ENCODE measurements around the gene SLC35E2B. TPM values are rescaled to one million over a fixed set of nuclear protein-coding genes. Genes with fewer than 3 reads are reported as not detected.

Gene SLC35E2B
- total RNA-seq, 5 donors from 2014 or later (not counting 1 experiment from before 2014, with no cell fraction given), result 77.7 to 202 (median 128) TPM

- no peak overlapping the region for H3K27ac Mint-ChIP-seq
- DNase-seq, result no peak
Observed at GRCh38 chr1:1622010-1622787, 70.4 kb downstream of the SLC35E2B start.

DNA sequence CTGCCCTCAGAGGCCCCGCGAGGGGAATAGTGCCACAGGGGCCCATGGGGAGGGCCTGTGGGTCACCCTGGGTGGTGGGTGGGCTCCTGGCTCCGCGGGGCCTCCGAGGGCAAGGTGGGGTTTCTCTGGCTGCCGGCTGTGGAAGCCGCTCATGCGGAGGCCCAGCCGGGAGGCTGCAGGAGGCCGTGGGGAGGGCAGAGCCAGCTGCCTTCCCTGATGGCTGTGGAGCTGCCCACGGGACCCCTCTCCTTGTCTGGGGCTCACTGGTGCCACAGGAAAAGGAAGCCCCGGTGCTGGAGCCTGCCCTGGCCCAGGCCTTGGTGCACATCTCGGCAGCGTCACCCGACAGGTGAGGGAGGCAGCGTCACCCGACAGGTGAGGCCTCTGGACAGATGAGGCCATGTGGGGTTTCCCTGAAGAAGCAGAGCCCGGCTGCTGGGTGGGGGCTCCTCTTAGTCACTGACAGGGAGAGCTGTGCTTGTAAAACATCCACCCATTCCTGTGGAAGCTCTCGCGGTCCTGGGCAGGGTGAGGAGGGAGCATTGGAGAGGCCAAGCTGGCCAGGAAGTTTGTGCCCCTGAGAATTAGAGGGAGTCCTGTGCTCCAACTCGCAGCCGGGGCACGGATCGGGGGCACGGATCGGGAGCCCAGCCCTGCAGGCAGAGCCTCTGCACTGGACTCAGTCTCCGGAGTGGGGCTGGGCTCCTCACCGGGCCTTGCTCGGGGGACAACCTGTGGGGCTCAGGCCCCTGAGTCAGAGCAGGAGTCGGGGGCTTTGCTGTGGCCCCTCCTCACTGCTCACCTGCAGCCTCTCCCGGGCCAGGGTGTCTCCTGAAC lies 71.2 kb downstream of the SLC35E2B start:
- no peaks in the 10 kb centered on the region for H3K9me3 ChIP-seq
- Mint-ChIP-seq H3K4me1 (peaks cover 11 to 17% (median 13%) of the 10 kb centered on the region in 3 donors), H3K27me3 (no peaks in the 10 kb centered on the region), H3K27ac (no peak overlapping the region), H3K4me3 (no peak overlapping the region), H3K9me3 (no peaks in the 10 kb centered on the region), H3K36me3 (peaks cover 4% of the 10 kb centered on the region)
- ChIA-PET POLR2A (no interaction called here), CTCF (no interaction called here)
- ATAC-seq (replicated peaks in 1 of 4), result no peak
- WGBS (ENCODE audit: insufficient coverage), result 89% methylated on average over 24 of the region's 31 CpGs
- no peak overlapping the region for H3K27ac ChIP-seq (ENCODE audit: low read length)
- no peak overlapping the region for H3K4me3 ChIP-seq (ENCODE audit: control insufficient read depth in 1 of 2, extremely low read depth in 1 of 2, low read length in 1 of 2)
- peaks cover 7% of the 10 kb centered on the region in 2 donors for H3K36me3 ChIP-seq (ENCODE audit: control insufficient read depth in 2 of 2, extremely low read depth in 1 of 2, insufficient read depth in 1 of 2, low read length in 1 of 2)
- DNase-seq, result no peak
- H3K27me3 ChIP-seq (replicated peaks in 1 of 2; ENCODE audit: control insufficient read depth in 2 of 2, extremely low read depth in 1 of 2, insufficient read depth in 2 of 2, low read length in 1 of 2), result no peaks in the 10 kb centered on the region
- peaks cover 6 to 16% of the 10 kb centered on the region in 2 experiments for H3K4me1 ChIP-seq (ENCODE audit: control insufficient read depth in 1 of 2, extremely low read depth in 1 of 2, insufficient read depth in 2 of 2, low read length in 2 of 2)

More at GRCh38 chr1:1622010-1622787, 70.4 kb downstream of the SLC35E2B start:
- Mint-ChIP-seq H3K27me3 (no peaks in the 10 kb centered on the region), H3K36me3 (peaks cover 4% of the 10 kb centered on the region), H3K4me3 (no peak overlapping the region), H3K4me1 (peaks cover 3 to 12% (median 7%) of the 10 kb centered on the region in 3 donors), H3K9me3 (no peaks in the 10 kb centered on the region)
- peaks cover 7% of the 10 kb centered on the region in 2 donors for H3K36me3 ChIP-seq (ENCODE audit: control insufficient read depth in 2 of 2, extremely low read depth in 1 of 2, insufficient read depth in 1 of 2, low read length in 1 of 2)
- ChIA-PET CTCF (no interaction called here), POLR2A (no interaction called here)
- peaks cover 2 to 12% of the 10 kb centered on the region in 2 experiments for H3K4me1 ChIP-seq (ENCODE audit: control insufficient read depth in 1 of 2, extremely low read depth in 1 of 2, insufficient read depth in 2 of 2, low read length in 2 of 2)
- ATAC-seq (replicated peaks in 1 of 4), result no peak
- 89% methylated on average over 16 of the region's 21 CpGs for WGBS (ENCODE audit: insufficient coverage)
- H3K4me3 ChIP-seq (ENCODE audit: control insufficient read depth in 1 of 2, extremely low read depth in 1 of 2, low read length in 1 of 2), result no peak overlapping the region
- H3K27me3 ChIP-seq (replicated peaks in 1 of 2; ENCODE audit: control insufficient read depth in 2 of 2, extremely low read depth in 1 of 2, insufficient read depth in 2 of 2, low read length in 1 of 2), result no peaks in the 10 kb centered on the region
- no peak overlapping the region for H3K27ac ChIP-seq (ENCODE audit: low read length)
- H3K9me3 ChIP-seq, result no peaks in the 10 kb centered on the region

- ATAC-seq (replicated peaks in 1 of 4), result no peak
- peaks cover 7% of the 10 kb centered on the region in 2 donors for H3K36me3 ChIP-seq (ENCODE audit: control insufficient read depth in 2 of 2, extremely low read depth in 1 of 2, insufficient read depth in 1 of 2, low read length in 1 of 2)
- peaks cover 6 to 17% of the 10 kb centered on the region in 2 experiments for H3K4me1 ChIP-seq (ENCODE audit: control insufficient read depth in 1 of 2, extremely low read depth in 1 of 2, insufficient read depth in 2 of 2, low read length in 2 of 2)
- no peak overlapping the region for H3K4me3 Mint-ChIP-seq
- peaks cover 4% of the 10 kb centered on the region for H3K36me3 Mint-ChIP-seq
- no peaks in the 10 kb centered on the region for H3K9me3 Mint-ChIP-seq
- no peaks in the 10 kb centered on the region for H3K9me3 ChIP-seq
- no peaks in the 10 kb centered on the region for H3K27me3 ChIP-seq (replicated peaks in 1 of 2; ENCODE audit: control insufficient read depth in 2 of 2, extremely low read depth in 1 of 2, insufficient read depth in 2 of 2, low read length in 1 of 2)
- ChIA-PET POLR2A (no interaction called here), CTCF (no interaction called here)
- no peak for DNase-seq
- no peak overlapping the region for H3K4me3 ChIP-seq (ENCODE audit: control insufficient read depth in 1 of 2, extremely low read depth in 1 of 2, low read length in 1 of 2)
- 98% methylated on average over 7 of the region's 16 CpGs for WGBS (ENCODE audit: insufficient coverage)
- peaks cover 11 to 15% (median 14%) of the 10 kb centered on the region in 3 donors for H3K4me1 Mint-ChIP-seq
- no peak overlapping the region for H3K27ac ChIP-seq (ENCODE audit: low read length)
- H3K27ac Mint-ChIP-seq, result no peak overlapping the region
- H3K27me3 Mint-ChIP-seq, result no peaks in the 10 kb centered on the region
Observed at GRCh38 chr1:1620433-1621139, 72.0 kb downstream of the SLC35E2B start.

DNA sequence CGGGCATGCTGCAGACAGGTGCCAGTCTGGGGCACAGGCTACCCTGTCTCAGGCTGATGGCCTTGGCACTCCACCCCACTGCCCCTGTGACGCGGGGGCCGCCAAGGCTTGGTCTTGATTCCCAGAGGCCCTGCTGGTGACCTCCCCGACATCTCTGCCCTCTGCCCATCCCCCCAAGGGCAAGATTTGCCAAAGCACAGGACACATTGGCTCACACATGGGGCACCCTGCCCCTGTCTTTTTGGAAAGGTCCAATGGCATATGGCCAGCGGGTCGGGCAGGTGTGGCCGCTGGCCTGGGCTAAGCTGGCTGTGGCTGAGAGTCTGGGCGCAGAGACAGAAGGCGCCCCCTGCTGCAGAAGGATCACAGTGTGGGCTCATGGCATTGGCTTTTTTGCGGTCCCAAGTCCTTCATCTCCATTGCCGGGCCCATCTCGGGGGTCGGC lies 72.7 kb downstream of the SLC35E2B start:
- no peaks in the 10 kb centered on the region for H3K9me3 ChIP-seq
- ATAC-seq (replicated peaks in 1 of 4) (no peak), DNase-seq (peak in 1 of 35 experiments; percentile 3)
- peaks cover 4% of the 10 kb centered on the region for H3K36me3 Mint-ChIP-seq
- no peak overlapping the region for H3K27ac Mint-ChIP-seq
- no peaks in the 10 kb centered on the region for H3K9me3 Mint-ChIP-seq
- no peak overlapping the region for H3K27ac ChIP-seq (ENCODE audit: low read length)
- POLR2A ChIA-PET, result no interaction called here
- peaks cover 6 to 13% of the 10 kb centered on the region in 2 experiments for H3K4me1 ChIP-seq (ENCODE audit: control insufficient read depth in 1 of 2, extremely low read depth in 1 of 2, insufficient read depth in 2 of 2, low read length in 2 of 2)
- no peak overlapping the region for H3K4me3 ChIP-seq (ENCODE audit: control insufficient read depth in 1 of 2, extremely low read depth in 1 of 2, low read length in 1 of 2)
- H3K27me3 Mint-ChIP-seq, result no peaks in the 10 kb centered on the region
- H3K36me3 ChIP-seq (ENCODE audit: control insufficient read depth in 2 of 2, extremely low read depth in 1 of 2, insufficient read depth in 1 of 2, low read length in 1 of 2), result peaks cover 7% of the 10 kb centered on the region in 2 donors
- WGBS (ENCODE audit: insufficient coverage), result 90% methylated on average over 13 of the region's 14 CpGs
- CTCF ChIA-PET, result no interaction called here
- no peak overlapping the region for H3K4me3 Mint-ChIP-seq
- H3K4me1 Mint-ChIP-seq, result peaks cover 13 to 15% (median 14%) of the 10 kb centered on the region in 3 donors
- no peaks in the 10 kb centered on the region for H3K27me3 ChIP-seq (replicated peaks in 1 of 2; ENCODE audit: control insufficient read depth in 2 of 2, extremely low read depth in 1 of 2, insufficient read depth in 2 of 2, low read length in 1 of 2)

DNA sequence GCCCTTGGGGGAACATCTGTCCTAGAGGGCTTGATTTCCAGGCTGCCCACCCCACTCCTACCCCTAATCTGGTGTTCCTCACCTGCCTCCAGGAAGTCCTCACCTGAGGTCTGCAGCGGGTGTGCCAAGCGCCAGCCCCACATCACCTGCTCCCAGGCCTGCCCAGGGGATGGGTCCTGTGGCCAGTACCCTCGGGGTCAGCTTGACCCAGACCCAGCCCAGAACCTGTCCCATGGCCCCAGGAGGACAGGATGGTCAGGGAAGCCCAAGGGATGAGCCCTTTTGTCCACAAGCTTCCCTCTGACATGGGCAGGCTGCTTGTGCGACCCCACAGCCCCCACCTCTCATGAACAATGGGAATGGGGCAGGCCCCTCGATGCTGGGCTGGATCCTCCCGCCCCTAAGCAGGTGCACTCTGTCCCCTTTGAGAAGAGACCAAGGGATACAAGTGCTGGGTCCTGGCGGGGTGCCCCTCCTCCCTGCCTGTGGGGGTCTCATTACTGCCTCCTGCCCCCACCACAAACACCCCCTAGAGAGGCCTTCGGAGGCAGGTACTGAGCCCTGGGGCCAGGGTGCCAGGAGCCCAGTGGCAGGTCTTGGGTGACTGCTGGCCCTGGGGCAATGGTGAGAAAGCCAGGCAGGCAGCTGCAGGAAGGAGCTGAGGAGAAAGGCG lies 74.1 kb downstream of the SLC35E2B start:
- Histone ChIP-seq H3K27me3 (replicated peaks in 1 of 2; ENCODE audit: control insufficient read depth in 2 of 2, extremely low read depth in 1 of 2, insufficient read depth in 2 of 2, low read length in 1 of 2) (no peaks in the 10 kb centered on the region), H3K27ac (ENCODE audit: low read length) (no peak overlapping the region), H3K4me1 (ENCODE audit: control insufficient read depth in 1 of 2, extremely low read depth in 1 of 2, insufficient read depth in 2 of 2, low read length in 2 of 2) (peaks cover 13 to 24% of the 10 kb centered on the region in 2 experiments), H3K9me3 (no peaks in the 10 kb centered on the region), H3K36me3 (ENCODE audit: control insufficient read depth in 2 of 2, extremely low read depth in 1 of 2, insufficient read depth in 1 of 2, low read length in 1 of 2) (peaks cover 7% of the 10 kb centered on the region in 2 donors), H3K4me3 (ENCODE audit: control insufficient read depth in 1 of 2, extremely low read depth in 1 of 2, low read length in 1 of 2) (no peak overlapping the region)
- DNase-seq, result peak in 1 of 35 experiments; percentile 3
- no peak overlapping the region for H3K27ac Mint-ChIP-seq
- peaks cover 26 to 29% (median 27%) of the 10 kb centered on the region in 3 donors for H3K4me1 Mint-ChIP-seq
- CTCF ChIA-PET, result no interaction called here
- H3K9me3 Mint-ChIP-seq, result no peaks in the 10 kb centered on the region
- H3K4me3 Mint-ChIP-seq, result no peak overlapping the region
- POLR2A ChIA-PET, result no interaction called here
- 94% methylated on average over 7 of the region's 9 CpGs for WGBS (ENCODE audit: insufficient coverage)
- H3K36me3 Mint-ChIP-seq, result peaks cover 4% of the 10 kb centered on the region
- H3K27me3 Mint-ChIP-seq, result no peaks in the 10 kb centered on the region
- no peak for ATAC-seq (replicated peaks in 1 of 4)

DNA sequence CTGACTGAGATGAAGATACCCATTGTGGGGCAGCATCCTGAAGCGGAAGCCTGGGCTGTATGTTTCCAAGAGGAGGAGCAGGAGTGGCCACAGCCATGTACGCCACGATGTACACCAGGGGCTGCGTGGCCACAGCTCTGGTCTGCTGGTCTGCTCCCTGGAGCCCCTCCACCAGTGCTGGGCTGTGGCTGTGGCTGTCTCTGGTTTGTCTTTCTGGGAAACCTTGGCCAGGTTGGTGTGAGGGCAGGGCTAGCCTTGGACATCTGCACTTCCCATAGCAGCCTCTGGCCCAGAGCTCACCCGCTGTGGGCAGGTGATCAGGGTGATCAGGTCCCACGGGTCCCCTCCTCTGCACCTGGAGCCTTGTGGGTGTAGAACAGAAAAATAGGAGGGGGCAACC lies 74.7 kb downstream of the SLC35E2B start:
- Mint-ChIP-seq H3K4me1 (peaks cover 28 to 30% (median 29%) of the 10 kb centered on the region in 3 donors), H3K27ac (no peak overlapping the region), H3K4me3 (peak overlapping the region; percentile 75 to 82 (median 77)), H3K36me3 (peaks cover 4% of the 10 kb centered on the region), H3K27me3 (no peaks in the 10 kb centered on the region), H3K9me3 (no peaks in the 10 kb centered on the region)
- no peak overlapping the region for H3K4me3 ChIP-seq (ENCODE audit: control insufficient read depth in 1 of 2, extremely low read depth in 1 of 2, low read length in 1 of 2)
- CTCF ChIA-PET, result no interaction called here
- H3K27ac ChIP-seq (ENCODE audit: low read length), result no peak overlapping the region
- H3K9me3 ChIP-seq, result no peaks in the 10 kb centered on the region
- ATAC-seq (replicated peaks in 1 of 4) (no peak), DNase-seq (peak in 1 of 35 experiments; percentile 2)
- peaks cover 14 to 27% of the 10 kb centered on the region in 2 experiments for H3K4me1 ChIP-seq (ENCODE audit: control insufficient read depth in 1 of 2, extremely low read depth in 1 of 2, insufficient read depth in 2 of 2, low read length in 2 of 2)
- POLR2A ChIA-PET, result no interaction called here
- H3K36me3 ChIP-seq (ENCODE audit: control insufficient read depth in 2 of 2, extremely low read depth in 1 of 2, insufficient read depth in 1 of 2, low read length in 1 of 2), result peaks cover 7% of the 10 kb centered on the region in 2 donors
- 98% methylated on average over 5 of the region's 6 CpGs for WGBS (ENCODE audit: insufficient coverage)
- H3K27me3 ChIP-seq (replicated peaks in 1 of 2; ENCODE audit: control insufficient read depth in 2 of 2, extremely low read depth in 1 of 2, insufficient read depth in 2 of 2, low read length in 1 of 2), result no peaks in the 10 kb centered on the region

Measured in T-cell (primary cell).